Right ventricle myocardium superior (tissue), 1 donor: ENCODE results near the gene GPR65. TPM values are rescaled to one million over a fixed set of nuclear protein-coding genes. Genes with fewer than 3 reads are reported as not detected.

Experiments
- ATAC-seq: fragments of 200-7000 bp; cut with Tn5 transposase; one replicate; pipeline ENCODE4 v1.9.1; 2020; ENCODE audit warnings: mild to moderate bottlenecking; ENCODE audit not compliant: poor library complexity
- DNase-seq: peaks from one replicate; pipeline ENCODE4 v3.0.0-alpha.2; 2020
- intact Hi-C: fragments of 100-400 bp; cut with DNase I; formaldehyde crosslinking; loops from one replicate; pipeline ENCODE4 v1.11.2; 2022
- total RNA-seq: library from RNA; stranded (reverse); fragmentation: NEBNext Ultra II Directional; extraction: Animal tissue kit (Norgen Biotek cat#: 25700); gene quantifications from one replicate; pipeline ENCODE4 v1.2.1, GENCODE V29; 2021
- donor health status: DM: no; HTN: yes; CAD: no; lungs with severe emphysema.

The GPR65 gene
- total RNA-seq, 1 donor from 2014 or later: 0.38 TPM

DNA sequence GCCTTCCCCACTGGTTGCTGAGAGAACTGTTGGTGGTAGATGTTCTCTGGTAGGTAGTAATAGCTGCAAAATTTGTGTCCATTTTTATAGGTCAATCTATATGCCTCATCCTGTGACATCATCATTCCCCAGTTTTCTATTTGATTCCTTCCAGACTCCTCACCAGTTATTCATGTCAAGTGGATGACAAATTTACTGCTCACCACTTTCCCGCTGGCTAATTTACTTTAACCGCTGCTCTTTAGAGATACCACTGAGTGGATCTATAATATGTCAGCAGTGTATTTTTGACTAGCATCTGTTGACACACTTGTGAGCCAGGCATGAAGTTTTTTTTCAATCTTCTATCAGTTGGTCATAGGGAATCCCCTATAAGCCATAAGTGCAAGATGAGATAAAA is 24.6 kb downstream of the GPR65 start:
- intact Hi-C loops: no loop called here
- ATAC-seq (no peak), DNase-seq (no peak)

GRCh38 chr14:88030079-88030478 is 25.1 kb downstream of the GPR65 start:
- DNase-seq: no peak
- peak; percentile 48 for ATAC-seq
- intact Hi-C loops: no loop called here

DNA sequence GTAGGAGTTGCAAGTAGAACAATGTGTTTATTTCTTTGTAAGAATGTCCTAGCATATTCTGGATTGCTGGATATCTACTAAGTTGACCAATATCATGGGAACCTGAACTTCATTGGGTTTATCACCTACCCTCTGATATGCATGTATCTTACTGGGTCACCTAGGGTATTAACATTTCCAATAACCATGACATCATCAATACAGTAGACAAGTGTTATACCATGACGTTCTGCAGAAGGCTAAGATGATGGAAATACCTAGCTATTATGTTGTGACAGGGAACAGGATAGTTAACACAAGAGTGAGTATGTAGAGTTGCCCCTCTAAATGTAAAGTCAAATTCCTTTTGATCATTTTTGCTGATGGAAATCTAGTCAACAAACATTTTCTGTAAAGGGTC is 26.0 kb downstream of the GPR65 start:
- no peak for ATAC-seq
- intact Hi-C loops: no loop called here

DNA sequence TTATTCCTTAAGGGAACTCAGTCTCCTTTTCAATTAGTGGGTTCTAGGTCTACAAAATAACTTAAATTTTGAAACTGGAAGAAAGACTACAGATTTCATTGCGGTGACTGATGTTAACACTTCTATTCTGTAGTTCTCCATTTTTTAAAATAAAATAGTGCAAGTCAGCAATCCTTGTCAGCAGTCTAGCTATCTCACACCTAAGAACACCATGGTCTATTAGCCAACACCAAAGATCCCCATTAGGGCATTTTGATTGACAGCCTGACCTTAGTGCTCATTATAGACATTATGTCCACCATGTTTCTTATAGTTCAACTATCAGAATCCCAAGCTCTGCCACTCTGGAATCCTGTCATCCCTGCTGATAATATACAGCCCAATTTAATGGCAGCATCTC is 27.4 kb downstream of the GPR65 start:
- intact Hi-C loops: no loop called here
- DNase-seq (no peak), ATAC-seq (no peak)

More for the DNA sequence above, 26.0 kb downstream of the GPR65 start:
- DNase-seq: no peak

GRCh38 chr14:88034076-88034475 is 29.1 kb downstream of the GPR65 start:
- ATAC-seq (no peak), DNase-seq (no peak)
- intact Hi-C loops: no loop called here

DNA sequence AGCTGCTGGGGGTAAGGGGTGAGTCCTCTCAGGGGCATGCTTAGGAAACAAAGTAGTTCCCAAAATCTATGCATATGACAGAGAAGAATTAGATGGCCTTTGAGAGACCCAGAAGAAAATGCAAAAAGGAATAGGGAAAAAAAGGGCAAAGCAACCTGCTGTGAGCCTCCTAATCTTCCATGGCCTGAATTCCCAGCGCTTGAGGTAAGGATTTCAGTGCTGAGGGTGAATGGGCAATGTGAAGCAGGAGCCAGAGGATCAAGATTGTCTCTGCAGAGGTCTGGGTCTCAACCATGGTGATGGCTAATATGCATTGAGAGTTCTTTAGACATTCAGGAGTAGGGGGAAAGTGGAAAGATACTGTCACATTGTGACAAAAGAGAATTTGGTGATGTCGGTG is 31.5 kb downstream of the GPR65 start:
- ATAC-seq (no peak), DNase-seq (no peak)
- intact Hi-C loops: no loop called here

DNA sequence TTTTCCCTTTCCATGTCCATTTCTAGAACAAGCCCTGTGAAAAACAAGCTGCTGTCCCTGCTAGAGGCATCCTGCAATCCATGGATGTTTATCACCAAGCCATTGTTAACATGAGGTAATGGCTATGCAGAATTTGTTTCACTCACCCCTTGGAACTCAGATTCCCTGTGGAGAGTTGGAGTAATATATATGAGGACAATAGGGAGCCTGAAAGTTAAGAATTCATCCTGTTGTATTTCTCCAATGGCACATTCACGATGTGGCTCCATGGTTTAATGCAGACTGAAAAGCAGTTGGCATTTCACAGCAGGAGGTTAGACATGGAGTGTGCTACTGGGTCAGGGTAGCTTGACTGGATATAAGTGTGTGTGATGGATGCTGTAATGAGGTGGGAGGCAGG is 32.4 kb downstream of the GPR65 start:
- ATAC-seq: no peak
- no peak for DNase-seq
- intact Hi-C loops: no loop called here

DNA sequence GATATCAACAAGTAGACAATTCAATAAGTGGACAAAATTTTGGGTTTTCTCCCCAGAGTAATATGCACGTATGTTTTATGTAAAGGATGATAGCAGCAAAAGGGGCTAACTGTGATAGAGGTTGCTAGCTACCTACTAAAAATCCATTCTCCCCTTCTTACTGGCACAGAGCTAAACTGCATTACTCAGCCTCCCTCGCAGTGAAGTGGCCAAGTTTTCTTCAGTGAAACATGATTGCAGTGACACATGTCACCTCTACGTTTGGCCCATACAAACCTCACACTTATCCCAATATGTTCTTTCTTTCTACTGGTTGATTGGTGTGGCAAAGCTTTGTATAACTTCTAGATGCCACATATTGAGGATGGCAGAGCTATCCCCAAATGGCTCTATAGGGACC is 34.3 kb downstream of the GPR65 start:
- ATAC-seq: no peak
- intact Hi-C loops: no loop called here
- DNase-seq: no peak

DNA sequence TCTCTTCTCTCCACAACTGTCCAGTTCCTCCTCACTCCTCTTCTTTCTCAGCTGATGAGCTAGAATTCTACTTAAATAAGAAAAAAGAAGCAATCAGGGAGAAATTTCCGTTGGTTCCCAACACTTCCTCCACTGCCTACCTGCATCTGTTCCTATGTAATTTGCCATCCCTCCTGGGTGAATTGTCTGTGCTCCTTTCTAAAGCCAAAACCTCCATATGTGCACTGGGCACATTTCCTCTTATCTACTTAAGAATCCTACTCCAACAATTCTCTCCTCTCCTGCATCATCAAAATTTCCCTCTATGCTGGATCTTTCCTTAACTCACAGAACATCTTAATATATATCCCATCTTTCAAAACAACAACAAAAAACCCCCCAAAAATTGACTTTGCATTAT is 35.2 kb downstream of the GPR65 start:
- intact Hi-C loops: no loop called here
- ATAC-seq: no peak
- no peak for DNase-seq

GRCh38 chr14:88043529-88044443 is 38.9 kb downstream of the GPR65 start:
- intact Hi-C loops: no loop called here
- ATAC-seq (no peak), DNase-seq (no peak)

DNA sequence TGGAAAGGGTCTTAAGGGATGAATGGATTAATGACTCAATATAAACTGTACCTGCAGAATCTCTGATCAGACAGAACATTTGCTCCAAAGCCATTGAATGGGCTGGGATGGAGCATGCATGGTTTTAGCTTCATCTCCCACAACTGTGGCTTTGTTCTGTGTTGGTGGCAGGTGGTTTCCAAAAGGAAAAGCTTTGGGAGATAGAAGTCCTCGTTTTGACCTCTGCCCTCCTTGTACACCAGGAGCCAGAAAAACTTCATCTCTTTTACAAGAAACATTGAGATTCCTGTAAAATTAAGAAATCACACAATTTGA is 39.5 kb downstream of the GPR65 start:
- intact Hi-C loops: no loop called here
- DNase-seq: no peak
- ATAC-seq: no peak

- intact Hi-C loops: no loop called here
- ATAC-seq (peak; percentile 74), DNase-seq (no peak)
Measured at GRCh38 chr14:88044776-88045446, 40.0 kb downstream of the GPR65 start.

GRCh38 chr14:88045705-88046104 is 40.8 kb downstream of the GPR65 start:
- intact Hi-C loops: no loop called here
- ATAC-seq: peak; percentile 78
- peak; percentile 31 for DNase-seq

DNA sequence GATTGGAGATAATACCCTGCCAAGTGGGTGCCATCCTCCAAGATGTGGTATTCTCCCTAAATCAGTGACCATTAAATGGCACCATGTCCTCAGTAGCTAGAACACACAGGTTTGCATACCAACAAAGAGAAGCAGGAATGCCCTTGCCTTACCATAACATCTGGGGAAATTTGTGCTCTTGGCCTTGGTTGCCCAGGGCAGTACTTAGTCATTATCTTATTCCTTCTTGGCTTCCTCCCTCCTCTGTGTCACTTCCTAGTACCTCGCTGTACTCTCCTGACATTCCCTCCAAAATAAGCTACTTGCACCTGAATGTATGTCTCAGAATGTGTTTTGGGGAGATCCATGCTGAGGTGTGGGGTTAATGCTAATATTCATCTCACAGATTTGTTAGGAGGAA is 43.4 kb downstream of the GPR65 start:
- intact Hi-C loops: no loop called here
- ATAC-seq (no peak), DNase-seq (no peak)

- intact Hi-C loops: no loop called here
- peak; percentile 34 for ATAC-seq
- DNase-seq: no peak
Measured at GRCh38 chr14:88049266-88049665, 44.3 kb downstream of the GPR65 start.

GRCh38 chr14:88049936-88050335 is 45.0 kb downstream of the GPR65 start:
- intact Hi-C loops: no loop called here
- ATAC-seq: no peak

GRCh38 chr14:88060576-88060975 is 55.6 kb downstream of the GPR65 start:
- DNase-seq: no peak
- intact Hi-C loops: no loop called here

More at GRCh38 chr14:88049936-88050335, 45.0 kb downstream of the GPR65 start:
- DNase-seq: no peak

DNA sequence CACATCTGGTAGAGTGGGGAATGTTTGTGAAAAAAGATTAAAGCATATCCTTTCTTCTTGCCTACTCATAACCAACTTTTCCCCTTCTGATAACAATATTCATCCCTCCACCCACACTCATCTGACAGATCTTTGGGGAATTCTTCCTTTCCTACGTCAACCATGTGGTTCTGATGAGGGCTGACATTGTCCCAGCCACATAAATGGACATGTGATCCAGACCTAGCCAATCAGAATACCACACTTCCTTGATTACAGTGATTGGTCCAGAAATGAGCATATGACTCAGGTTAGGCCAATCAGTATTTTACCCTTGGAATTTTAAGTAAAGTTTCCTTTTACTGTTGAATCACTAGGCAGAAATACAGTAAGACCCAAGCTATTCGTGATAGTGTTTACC is 58.9 kb downstream of the GPR65 start:
- ATAC-seq: no peak
- no peak for DNase-seq
- intact Hi-C loops: no loop called here

More at GRCh38 chr14:88060576-88060975, 55.6 kb downstream of the GPR65 start:
- ATAC-seq: no peak
